Stimulated activated CD4-positive, alpha-beta T cell treated with anti-CD3 and anti-CD28 coated beads, Interleukin-15, amount 100 ng/mL, for 1 hour (primary cell): ENCODE results near the gene GBX2.

Source experiments
- DNase-seq, 2 donors: peaks; one replicate each; pipeline ENCODE4 v3.0.0-alpha.2; 2020; ENCODE audit warnings: low read depth in 1 of 2, low spot score in 1 of 2

Gene GBX2

GRCh38 chr2:236168110-236169080, at the start of gene GBX2:
GBX2 (minus strand) TSS chr2:236168386; CDS start chr2:236167971, 415 bp downstream.
- DNase-seq: no peak

- DNase-seq: no peak
Measured at GRCh38 chr2:236217926-236218325, 49.7 kb upstream of the GBX2 start.

DNA sequence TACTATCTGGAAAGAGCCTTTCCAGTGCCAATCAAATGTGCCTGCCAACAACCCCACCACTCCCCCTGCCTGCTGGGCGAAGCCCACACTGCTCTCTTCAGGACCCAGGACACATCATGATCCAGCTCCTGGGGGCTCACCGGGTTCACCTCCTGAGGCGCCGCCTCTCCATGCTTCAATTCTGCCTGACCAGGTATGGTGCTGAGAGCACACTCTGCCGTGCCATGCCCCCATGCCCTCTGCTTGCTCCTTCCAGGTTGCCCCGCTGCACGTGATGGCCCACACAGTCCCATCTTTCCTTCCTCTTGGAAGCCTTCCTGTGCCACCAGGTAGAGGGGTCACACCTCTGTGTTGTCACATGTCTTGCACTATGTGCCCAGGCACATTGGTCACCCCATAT, 48.5 kb upstream of the GBX2 start:
- DNase-seq: no peak

DNA sequence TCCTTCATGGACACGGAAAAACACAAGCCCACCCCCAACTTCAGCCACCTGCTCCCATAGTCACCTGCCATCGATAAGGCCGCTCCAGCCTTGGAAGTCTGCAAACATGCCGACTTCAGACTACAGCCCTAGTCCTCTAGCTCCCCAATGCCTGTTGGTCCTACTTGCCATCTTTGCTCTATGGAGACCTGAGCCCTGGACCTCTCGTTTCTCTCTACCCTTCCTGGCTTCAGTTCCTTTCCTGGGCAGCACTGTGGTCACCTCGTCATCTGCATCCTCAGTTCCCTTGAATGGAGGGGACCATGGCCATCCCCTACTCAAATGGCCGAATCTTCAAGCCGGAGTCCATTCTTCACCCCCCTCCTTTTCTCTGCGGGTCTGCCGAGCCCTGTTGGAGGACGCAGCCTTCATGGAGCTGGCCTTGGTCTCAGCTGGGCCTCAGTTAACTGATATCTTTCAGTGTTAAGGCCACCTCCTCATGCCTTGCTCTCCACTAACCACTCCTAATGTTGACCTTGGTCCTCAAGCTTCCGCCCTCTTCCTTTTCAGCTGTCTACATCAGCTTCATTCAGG, 47.7 kb upstream of the GBX2 start:
- no peak for DNase-seq

GRCh38 chr2:236215196-236215595, 47.0 kb upstream of the GBX2 start:
- no peak for DNase-seq

DNA sequence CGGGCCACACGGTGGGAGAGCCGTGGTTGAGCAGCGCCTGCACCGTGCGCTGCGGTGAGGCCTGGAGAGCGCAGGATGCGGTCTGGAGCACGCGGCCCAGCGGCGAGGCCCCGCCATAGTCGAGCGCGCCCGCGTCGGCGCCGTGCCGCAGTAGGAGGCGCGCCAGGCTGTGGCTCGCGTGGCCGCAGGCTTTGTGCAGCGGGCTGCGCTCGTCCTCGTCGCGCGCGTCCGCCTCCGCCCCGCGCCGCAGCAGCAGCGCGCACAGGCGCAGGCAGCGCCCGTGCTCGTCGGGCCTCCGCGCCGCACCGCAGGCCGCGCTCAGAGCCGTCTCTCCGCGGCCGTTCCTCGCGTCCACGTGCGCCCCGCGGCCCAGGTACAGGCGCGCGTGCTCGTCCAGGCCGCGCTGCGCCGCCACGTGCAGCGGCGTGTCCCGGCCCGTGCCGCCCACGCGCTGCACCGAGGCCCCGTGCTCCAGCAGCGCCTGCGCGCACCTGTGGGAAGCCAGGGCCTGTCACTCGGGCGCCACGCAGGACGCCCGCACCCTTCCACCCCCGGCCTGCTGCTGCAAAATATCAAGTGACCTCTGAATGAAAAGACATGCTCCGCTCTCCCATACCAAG, 46.3 kb upstream of the GBX2 start:
- DNase-seq: no peak

DNA sequence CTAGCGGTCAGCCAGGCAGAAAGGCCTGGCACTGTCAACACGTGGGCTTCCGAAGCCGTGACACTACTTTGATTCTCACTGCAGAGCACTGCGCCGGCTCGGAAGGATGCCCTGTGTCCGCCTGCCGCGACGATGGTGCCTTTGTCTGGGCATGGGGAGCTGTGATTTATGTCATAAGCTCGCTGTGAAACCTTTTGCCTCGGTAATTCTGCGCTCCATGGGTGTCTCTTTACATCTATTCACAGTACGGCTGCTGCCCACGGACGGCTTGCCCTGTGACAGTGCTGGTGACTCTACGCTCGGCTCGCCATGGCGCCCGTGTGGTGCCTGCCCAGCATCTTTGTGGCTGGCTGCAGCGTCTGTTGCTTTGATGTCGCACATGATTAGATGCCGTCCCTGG, 43.1 kb upstream of the GBX2 start:
- no peak for DNase-seq

DNA sequence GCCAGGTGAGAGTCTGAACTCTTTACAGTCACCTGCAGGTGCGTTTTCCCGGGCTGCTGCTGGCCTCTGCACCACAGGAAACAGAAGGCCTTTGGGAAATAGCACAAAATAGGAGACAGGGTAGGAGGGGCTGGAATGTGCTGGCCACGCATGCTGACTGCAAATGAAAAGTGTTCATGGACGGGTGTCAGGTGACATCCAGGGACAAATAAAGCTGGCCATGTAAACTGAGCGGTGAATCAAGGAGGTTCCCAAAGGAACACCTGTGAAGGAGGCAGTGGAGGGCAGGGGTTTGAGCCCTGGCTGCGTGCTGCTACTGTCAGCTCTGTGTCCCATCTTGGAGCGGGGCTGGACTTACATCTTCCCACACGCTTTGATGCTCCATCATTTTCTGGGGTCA, 42.4 kb upstream of the GBX2 start:
- DNase-seq: no peak

DNA sequence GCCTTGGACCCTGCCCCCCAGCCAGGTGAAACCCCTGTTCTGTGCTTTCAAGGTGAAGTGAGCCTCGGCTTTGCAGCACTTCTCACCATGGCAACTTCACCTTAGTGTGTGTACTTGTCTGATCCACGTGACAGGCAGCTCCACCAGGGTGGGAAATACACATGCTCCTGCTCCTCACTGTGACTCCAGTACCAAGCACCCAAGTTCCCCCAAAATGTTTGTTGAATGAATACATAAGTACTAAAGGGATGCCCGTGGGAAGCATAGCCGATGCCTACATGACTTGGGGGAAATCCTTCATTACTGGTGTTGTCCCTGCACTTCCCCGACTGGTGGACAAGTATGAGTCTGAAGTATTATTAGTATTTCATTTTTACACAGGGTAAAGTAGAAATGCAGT, 41.8 kb upstream of the GBX2 start:
- no peak for DNase-seq

GRCh38 chr2:236209535-236209934, 41.3 kb upstream of the GBX2 start:
- DNase-seq: no peak

DNA sequence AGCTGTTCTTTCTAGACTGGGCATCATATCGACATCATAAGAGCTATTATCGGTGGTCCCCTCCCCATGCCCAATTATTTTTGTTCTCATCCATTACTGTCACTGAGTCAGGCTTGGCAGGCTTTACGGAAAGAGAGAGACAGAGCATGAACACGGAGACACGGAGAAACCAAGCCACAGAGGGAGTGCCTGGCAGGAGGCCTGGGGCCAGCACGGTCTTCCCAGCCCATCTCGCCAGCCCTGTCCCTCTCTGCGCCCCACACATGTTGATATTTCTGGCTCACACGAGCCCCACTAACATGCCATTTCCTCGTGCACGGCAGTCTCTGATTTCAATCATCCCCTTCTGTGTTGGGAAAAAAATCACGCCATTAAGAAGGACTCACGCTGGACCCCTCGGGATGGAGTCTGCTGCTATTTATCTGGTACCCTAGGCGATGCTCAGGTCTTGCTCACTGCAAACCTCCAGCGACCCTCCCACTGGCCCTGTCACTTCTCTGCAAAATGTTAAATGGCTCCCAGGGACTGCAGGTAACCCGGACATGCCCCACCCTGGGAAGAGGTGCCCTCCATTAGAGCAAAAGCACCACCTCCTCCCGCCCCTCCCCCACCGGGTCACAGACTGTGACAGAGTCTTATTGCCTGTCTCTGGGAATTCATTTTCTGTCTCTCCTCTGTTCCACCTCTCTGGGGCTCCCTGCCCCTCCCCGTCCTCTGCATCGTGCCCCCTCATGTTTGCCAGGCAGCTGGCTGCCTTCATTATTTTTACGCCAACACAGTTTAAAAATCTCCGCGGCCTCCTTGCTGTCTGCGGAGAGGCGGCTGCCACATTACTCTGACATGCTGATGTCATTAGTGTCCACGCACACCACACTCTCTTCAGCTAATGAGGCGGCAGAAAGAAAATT, 40.1 kb upstream of the GBX2 start:
- DNase-seq: no peak

- no peak for DNase-seq
Measured at GRCh38 chr2:236207472-236207871, 39.3 kb upstream of the GBX2 start.

- DNase-seq: no peak
Measured at GRCh38 chr2:236205867-236206645, 37.9 kb upstream of the GBX2 start.

DNA sequence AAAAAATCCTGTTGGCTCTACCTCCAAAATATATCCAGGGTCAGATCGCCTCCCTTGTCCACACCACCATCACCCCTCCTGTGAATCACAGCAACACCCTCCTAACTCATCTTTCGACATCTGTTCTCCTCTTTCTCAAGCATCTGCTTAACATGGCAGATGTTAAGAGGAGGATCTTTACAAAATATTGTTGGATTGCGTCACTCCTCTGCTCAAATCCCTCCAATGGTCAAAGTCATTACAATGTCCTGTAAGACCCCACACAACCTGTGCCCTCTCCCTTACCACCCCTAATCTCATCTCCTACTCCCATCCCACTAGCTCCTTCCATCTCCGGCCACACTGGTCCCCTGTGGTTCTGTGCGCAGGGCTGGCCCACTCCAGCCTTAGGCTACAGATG, 36.8 kb upstream of the GBX2 start:
- DNase-seq: no peak

DNA sequence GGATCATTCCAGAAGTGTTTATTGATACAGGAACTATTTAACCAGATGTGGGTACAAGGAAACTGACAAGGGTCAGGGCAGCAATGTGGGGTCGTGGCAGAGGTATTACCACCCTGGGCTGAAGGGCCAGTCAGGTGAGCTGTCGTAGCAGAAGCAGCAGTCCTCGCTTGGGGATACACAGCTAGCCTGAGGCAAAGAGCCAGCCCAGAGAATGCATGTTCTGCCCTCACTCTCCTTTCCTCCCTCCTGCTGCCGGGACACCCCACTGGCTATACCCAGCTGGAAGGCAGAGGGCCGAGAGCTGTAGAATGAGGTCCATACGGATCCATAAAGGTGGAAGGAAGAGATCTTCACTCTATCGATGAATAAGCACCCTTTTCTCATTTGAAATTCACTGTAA, 32.2 kb upstream of the GBX2 start:
- no peak for DNase-seq

- DNase-seq: no peak
Measured at GRCh38 chr2:236196366-236196765, 28.2 kb upstream of the GBX2 start.

DNA sequence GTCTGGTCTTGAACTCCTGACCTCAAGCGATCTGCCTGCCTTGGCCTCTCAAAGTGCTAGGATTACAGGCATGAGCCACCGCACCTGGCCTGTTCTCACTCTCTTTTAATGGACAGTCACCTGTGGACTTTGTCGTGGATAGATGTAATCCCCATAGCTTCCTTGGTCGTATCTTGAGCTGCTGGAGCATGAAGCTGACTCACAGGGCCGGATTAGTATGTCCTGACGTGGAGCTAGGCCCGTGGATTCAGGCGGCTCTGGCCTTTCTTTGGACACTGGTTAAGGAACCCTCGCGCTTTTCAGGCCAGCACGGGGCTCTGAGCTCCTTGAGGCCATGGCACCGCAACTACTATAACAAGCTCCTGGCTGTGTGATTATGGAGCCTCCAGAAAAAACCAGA, 27.5 kb upstream of the GBX2 start:
- no peak for DNase-seq

DNA sequence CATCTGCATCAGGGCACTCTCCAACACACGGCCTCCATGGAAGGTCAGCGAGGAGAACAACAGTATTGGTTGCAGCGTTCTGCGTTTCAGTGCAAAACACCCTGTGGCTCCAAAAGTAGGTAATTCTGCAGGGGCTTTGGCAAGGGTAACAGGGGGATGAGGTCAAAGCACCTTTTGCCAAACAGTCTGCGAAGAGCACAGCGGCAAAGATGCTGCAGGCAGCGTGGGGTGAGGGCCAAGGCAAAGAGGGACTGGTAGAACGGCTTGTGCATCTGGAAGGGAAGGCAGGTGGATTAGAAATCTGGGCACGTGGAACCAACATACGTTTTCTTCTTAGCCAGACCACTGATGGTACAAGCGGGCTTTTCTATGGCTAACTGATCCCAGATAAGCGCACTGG, 26.6 kb upstream of the GBX2 start:
- no peak for DNase-seq

- no peak for DNase-seq
Measured at GRCh38 chr2:236193026-236193425, 24.8 kb upstream of the GBX2 start.

GRCh38 chr2:236190674-236191073, 22.5 kb upstream of the GBX2 start:
- DNase-seq: no peak
